Omental fat pad (tissue), 4 donors: ENCODE data around the gene GARS1. TPM values are rescaled to one million over a fixed set of nuclear protein-coding genes. Genes with fewer than 3 reads are reported as not detected.

ENCODE experiments used
- ATAC-seq: fragments of 150-250 bp; one replicate; pipeline ENCODE4 v1.9.1; 2016; ENCODE audit warnings: mild to moderate bottlenecking, moderate library complexity; ENCODE audit not compliant: low FRiP score
- DNase-seq: peaks from one replicate; pipeline ENCODE4 v3.0.0-alpha.2; 2019; ENCODE audit warnings: low spot score
- CTCF ChIP-seq, 3 donors: fragments of 450-650 bp; IDR thresholded peaks; one replicate each; pipeline ENCODE4 v1.5.1; 2016 to 2017; ENCODE audit warnings: antibody characterized with exemption in 3 of 3, mild to moderate bottlenecking in 3 of 3, moderate library complexity in 2 of 3
- total RNA-seq, 4 donors: library from RNA; depleted of rRNA; stranded (reverse); fragments of >200 nt; gene quantifications; one replicate each; pipeline ENCODE4 v1.1.0, GENCODE V29; 2016

Gene GARS1
- total RNA-seq, 4 donors from 2014 or later = 66.8 to 136 (median 105) TPM

GRCh38 chr7:30604901-30605300 lies 10.2 kb downstream of the GARS1 start:
- TF ChIP-seq CTCF (IDR thresholded peaks at IDR 0.05) = no peak
- ATAC-seq = no peak
- DNase-seq = no peak

- ATAC-seq (no peak), DNase-seq (no peak)
- no peak for TF ChIP-seq CTCF (IDR thresholded peaks at IDR 0.05)
These were observed 11.2 kb downstream of the GARS1 start for GRCh38 chr7:30605832-30606231.

- TF ChIP-seq CTCF (IDR thresholded peaks at IDR 0.05) = no peak
- no peak for ATAC-seq
- no peak for DNase-seq
These were observed 18.1 kb downstream of the GARS1 start for GRCh38 chr7:30612658-30613265.

- DNase-seq (no peak), ATAC-seq (no peak)
- no peak for TF ChIP-seq CTCF (IDR thresholded peaks at IDR 0.05)
These were observed 19.0 kb downstream of the GARS1 start for GRCh38 chr7:30613366-30614325.

GRCh38 chr7:30616318-30616717 lies 21.6 kb downstream of the GARS1 start:
- DNase-seq = no peak
- ATAC-seq = no peak
- no peak for TF ChIP-seq CTCF (IDR thresholded peaks at IDR 0.05)

GRCh38 chr7:30617359-30617758 lies 22.7 kb downstream of the GARS1 start:
- DNase-seq (no peak), ATAC-seq (no peak)
- no peak for TF ChIP-seq CTCF (IDR thresholded peaks at IDR 0.05)
